ENCODE measurements around the gene FIGLA. TPM values are rescaled to one million over a fixed set of nuclear protein-coding genes. Genes with fewer than 3 reads are reported as not detected.
"Not testable (repeated sequence)": the region's sequence is repeated elsewhere in the genome, so short reads cannot be mapped to it uniquely, and the experiment has no call there.

The FIGLA gene
- total RNA-seq, 4 donors from 2014 or later, result not detected

- no peaks in the 10 kb centered on the region for H3K4me1 ChIP-seq
- no peak overlapping the region for H3K4me3 ChIP-seq
- intact Hi-C loops (cut with DNase I; ENCODE audit: low total_unique reads), result no loop called here
- no peaks in the 10 kb centered on the region for H3K27me3 ChIP-seq
- no peaks in the 10 kb centered on the region for H3K9me3 ChIP-seq
- H3K27ac ChIP-seq, result no peak overlapping the region
- TF ChIP-seq POLR2A (IDR thresholded peaks at IDR 0.05) (no peak), CTCF (IDR thresholded peaks at IDR 0.05) (no peak)
- H3K36me3 ChIP-seq, result no peaks in the 10 kb centered on the region
- DNase-seq, result no peak
Measured at GRCh38 chr2:70743677-70744076, 46.8 kb downstream of the FIGLA start.

- intact Hi-C loops (cut with DNase I; ENCODE audit: low total_unique reads), result no loop called here
- H3K4me1 ChIP-seq, result no peaks in the 10 kb centered on the region
- H3K27ac ChIP-seq, result no peak overlapping the region
- no peak for DNase-seq
- no peaks in the 10 kb centered on the region for H3K36me3 ChIP-seq
- TF ChIP-seq POLR2A (IDR thresholded peaks at IDR 0.05), result no peak
- TF ChIP-seq CTCF (IDR thresholded peaks at IDR 0.05), result no peak
- H3K9me3 ChIP-seq, result no peaks in the 10 kb centered on the region
- H3K27me3 ChIP-seq, result no peaks in the 10 kb centered on the region
- H3K4me3 ChIP-seq, result no peak overlapping the region
Measured at GRCh38 chr2:70743068-70743467, 47.4 kb downstream of the FIGLA start.

- H3K4me1 ChIP-seq; H3K4me3 ChIP-seq; H3K9me3 ChIP-seq; H3K27ac ChIP-seq; DNase-seq; H3K27me3 ChIP-seq; intact Hi-C loops (cut with DNase I; ENCODE audit: low total_unique reads); H3K36me3 ChIP-seq: not testable (repeated sequence)
Measured at GRCh38 chr2:70739492-70739891, 51.0 kb downstream of the FIGLA start.

- H3K27ac ChIP-seq, result no peak overlapping the region
- intact Hi-C loops (cut with DNase I; ENCODE audit: low total_unique reads), result no loop called here
- TF ChIP-seq POLR2A (IDR thresholded peaks at IDR 0.05) (no peak), CTCF (IDR thresholded peaks at IDR 0.05) (no peak)
- no peaks in the 10 kb centered on the region for H3K36me3 ChIP-seq
- H3K4me3 ChIP-seq, result no peak overlapping the region
- no peaks in the 10 kb centered on the region for H3K9me3 ChIP-seq
- H3K27me3 ChIP-seq, result no peaks in the 10 kb centered on the region
- H3K4me1 ChIP-seq, result no peaks in the 10 kb centered on the region
- DNase-seq, result no peak
Measured at GRCh38 chr2:70738159-70738558, 52.3 kb downstream of the FIGLA start.

GRCh38 chr2:70735071-70735470 is 55.4 kb downstream of the FIGLA start:
- TF ChIP-seq CTCF (IDR thresholded peaks at IDR 0.05), result no peak
- H3K27me3 ChIP-seq, result no peaks in the 10 kb centered on the region
- DNase-seq, result no peak
- no peaks in the 10 kb centered on the region for H3K4me1 ChIP-seq
- H3K36me3 ChIP-seq, result no peaks in the 10 kb centered on the region
- no peak overlapping the region for H3K4me3 ChIP-seq
- no peaks in the 10 kb centered on the region for H3K9me3 ChIP-seq
- no peak overlapping the region for H3K27ac ChIP-seq
- intact Hi-C loops (cut with DNase I; ENCODE audit: low total_unique reads), result no loop called here

- Histone ChIP-seq H3K27me3 (no peaks in the 10 kb centered on the region), H3K27ac (no peak overlapping the region), H3K4me1 (no peaks in the 10 kb centered on the region), H3K9me3 (no peaks in the 10 kb centered on the region), H3K36me3 (no peaks in the 10 kb centered on the region), H3K4me3 (no peak overlapping the region)
- TF ChIP-seq POLR2A (IDR thresholded peaks at IDR 0.05), result no peak
- TF ChIP-seq CTCF (IDR thresholded peaks at IDR 0.05), result no peak
- DNase-seq, result no peak
- intact Hi-C loops (cut with DNase I; ENCODE audit: low total_unique reads), result no loop called here
Measured at GRCh38 chr2:70733646-70734180, 56.7 kb downstream of the FIGLA start.
